Skin epidermis (tissue), 12 donors: ENCODE data around the gene KANSL1L.

ENCODE experiments used
- H3K27ac ChIP-seq, 21 experiments: fragments of 200-600 bp; sonication (generic) in 11 of 21; one replicate each; pipeline ENCODE4 v1.5.0; 2020; ENCODE audit warnings: mild to moderate bottlenecking in 3 of 21, inconsistent platforms in 2 of 21, moderate library complexity in 2 of 21
- H3K4me3 ChIP-seq, 7 experiments: fragments of 200-600 bp; sonication (generic) in 2 of 7; one replicate each; pipeline ENCODE4 v1.5.0; 2020; ENCODE audit warnings: inconsistent platforms in 2 of 7, mild to moderate bottlenecking in 2 of 7, moderate library complexity in 1 of 7

KANSL1L gene

GRCh38 chr2:210009126-210009525 is 162.1 kb downstream of the KANSL1L start:
- Histone ChIP-seq H3K27ac (no peak overlapping the region), H3K4me3 (no peak overlapping the region)

GRCh38 chr2:210007895-210008294 is 163.3 kb downstream of the KANSL1L start:
- Histone ChIP-seq H3K27ac (no peak overlapping the region), H3K4me3 (no peak overlapping the region)

- Histone ChIP-seq H3K4me3 (no peak overlapping the region), H3K27ac (peak overlapping the region in 2 of 21 experiments; percentile 18 to 24)
Observed at GRCh38 chr2:210004881-210005280, 166.3 kb downstream of the KANSL1L start.

GRCh38 chr2:210003359-210003758 is 167.8 kb downstream of the KANSL1L start:
- Histone ChIP-seq H3K4me3 (peak overlapping the region; percentile 69 to 96 (median 89)), H3K27ac (peak overlapping the region in 14 of 21 experiments; percentile 30 to 88 (median 79))

GRCh38 chr2:210002158-210003157 is 168.8 kb downstream of the KANSL1L start, which contains the start of gene RPE:
RPE (plus strand) TSS chr2:210002638; CDS start chr2:210002662, 24 bp downstream.
- H3K27ac ChIP-seq = peak within 1 kb of the TSS; percentile 16 to 88 (median 79)
- peak within 1 kb of the TSS; percentile 69 to 96 (median 89) for H3K4me3 ChIP-seq

GRCh38 chr2:210000464-210001324 is 170.5 kb downstream of the KANSL1L start:
- no peak overlapping the region for H3K27ac ChIP-seq
- H3K4me3 ChIP-seq = no peak overlapping the region

GRCh38 chr2:209998596-209998995 is 172.6 kb downstream of the KANSL1L start:
- Histone ChIP-seq H3K4me3 (no peak overlapping the region), H3K27ac (no peak overlapping the region)

GRCh38 chr2:209993968-209994367 is 177.2 kb downstream of the KANSL1L start:
- Histone ChIP-seq H3K4me3 (no peak overlapping the region), H3K27ac (no peak overlapping the region)

GRCh38 chr2:209990838-209991237 is 180.4 kb downstream of the KANSL1L start:
- Histone ChIP-seq H3K27ac (no peak overlapping the region), H3K4me3 (no peak overlapping the region)

- no peak overlapping the region for H3K4me3 ChIP-seq
- no peak overlapping the region for H3K27ac ChIP-seq
Observed at GRCh38 chr2:209988010-209988409, 183.2 kb downstream of the KANSL1L start.

GRCh38 chr2:209986415-209986814 is 184.8 kb downstream of the KANSL1L start:
- H3K27ac ChIP-seq = peak overlapping the region in 1 of 21 experiments; percentile 39
- no peak overlapping the region for H3K4me3 ChIP-seq

- peak overlapping the region in 1 of 21 experiments; percentile 39 for H3K27ac ChIP-seq
- no peak overlapping the region for H3K4me3 ChIP-seq
Observed at GRCh38 chr2:209985874-209986273, 185.3 kb downstream of the KANSL1L start.

GRCh38 chr2:209984291-209984690 is 186.9 kb downstream of the KANSL1L start:
- Histone ChIP-seq H3K27ac (no peak overlapping the region), H3K4me3 (no peak overlapping the region)

GRCh38 chr2:209977386-209978239 is 193.6 kb downstream of the KANSL1L start:
- Histone ChIP-seq H3K4me3 (no peak overlapping the region), H3K27ac (no peak overlapping the region)

GRCh38 chr2:209976698-209977385 is 194.4 kb downstream of the KANSL1L start:
- no peak overlapping the region for H3K4me3 ChIP-seq
- no peak overlapping the region for H3K27ac ChIP-seq

GRCh38 chr2:209974576-209974975 is 196.6 kb downstream of the KANSL1L start:
- H3K27ac ChIP-seq = no peak overlapping the region

GRCh38 chr2:209973328-209973727 is 197.9 kb downstream of the KANSL1L start:
- H3K4me3 ChIP-seq = no peak overlapping the region
- no peak overlapping the region for H3K27ac ChIP-seq

More at GRCh38 chr2:209974576-209974975, 196.6 kb downstream of the KANSL1L start:
- H3K4me3 ChIP-seq = no peak overlapping the region
